HG02852 (cell line): ENCODE results near the gene ZNF516.
"Not testable (repeated sequence)": the region's sequence is repeated elsewhere in the genome, so short reads cannot be mapped to it uniquely, and the experiment has no call there.

Experiments
- ATAC-seq: cut with Tn5 transposase; IDR thresholded peaks from one replicate; pipeline ENCODE4 v1.9.1; 2021; ENCODE audit warnings: mild to moderate bottlenecking, moderate library complexity; ENCODE audit not compliant: unreplicated experiment

Gene ZNF516

GRCh38 chr18:76495006-76495370 lies at the start of gene ZNF516:
Gene ZNF516 (minus strand): TSS chr18:76495242. CDS start chr18:76443054, 52,188 bp downstream.
- no peak for ATAC-seq

GRCh38 chr18:76538846-76539245 lies 43.8 kb upstream of the ZNF516 start:
- no peak for ATAC-seq

GRCh38 chr18:76537621-76538020 lies 42.6 kb upstream of the ZNF516 start:
- ATAC-seq = no peak

- not testable (repeated sequence) for ATAC-seq
These were observed 41.6 kb upstream of the ZNF516 start for GRCh38 chr18:76536593-76536992.

GRCh38 chr18:76532875-76533274 lies 37.8 kb upstream of the ZNF516 start:
- no peak for ATAC-seq

- ATAC-seq = no peak
These were observed 35.8 kb upstream of the ZNF516 start for GRCh38 chr18:76530846-76531245.

GRCh38 chr18:76530391-76530790 lies 35.3 kb upstream of the ZNF516 start:
- ATAC-seq = no peak

GRCh38 chr18:76529433-76529811 lies 34.4 kb upstream of the ZNF516 start:
- ATAC-seq = no peak

GRCh38 chr18:76528477-76529432 lies 33.7 kb upstream of the ZNF516 start:
- no peak for ATAC-seq

- no peak for ATAC-seq
These were observed 30.9 kb upstream of the ZNF516 start for GRCh38 chr18:76525911-76526310.

- no peak for ATAC-seq
These were observed 30.1 kb upstream of the ZNF516 start for GRCh38 chr18:76524900-76525698.

GRCh38 chr18:76524477-76524876 lies 29.4 kb upstream of the ZNF516 start:
- no peak for ATAC-seq

GRCh38 chr18:76522551-76522950 lies 27.5 kb upstream of the ZNF516 start:
- no peak for ATAC-seq

GRCh38 chr18:76522122-76522503 lies 27.1 kb upstream of the ZNF516 start:
- no peak for ATAC-seq

GRCh38 chr18:76521417-76522121 lies 26.5 kb upstream of the ZNF516 start:
- no peak for ATAC-seq

- no peak for ATAC-seq
These were observed 24.0 kb upstream of the ZNF516 start for GRCh38 chr18:76518860-76519538.

GRCh38 chr18:76518123-76518859 lies 23.2 kb upstream of the ZNF516 start:
- ATAC-seq = no peak

GRCh38 chr18:76515576-76515975 lies 20.5 kb upstream of the ZNF516 start:
- no peak for ATAC-seq

GRCh38 chr18:76514573-76514972 lies 19.5 kb upstream of the ZNF516 start:
- ATAC-seq = no peak

GRCh38 chr18:76507830-76508385 lies 12.9 kb upstream of the ZNF516 start:
- ATAC-seq = no peak
